Stomach (tissue), 4 donors: Measurements from ENCODE around the gene UPP2.

Experiments used
- CTCF ChIP-seq, 7 experiments: fragments of 450-650 bp in 4 of 7; fragments of 200-600 bp in 3 of 7; sonication (generic) in 3 of 7; IDR thresholded peaks; one replicate each; pipeline ENCODE4 v1.5.1; 2016 to 2019; ENCODE audit warnings: antibody characterized with exemption in 7 of 7, control low read depth in 2 of 7, mild to moderate bottlenecking in 1 of 7
- POLR2A ChIP-seq, 4 donors: fragments of 450-650 bp; IDR thresholded peaks; one replicate each; pipeline ENCODE4 v1.6.1; 2016; ENCODE audit warnings: antibody characterized with exemption in 4 of 4, control low read depth in 2 of 4, mild to moderate bottlenecking in 1 of 4, moderate library complexity in 1 of 4

GRCh38 chr2:158143703-158144360, 42.2 kb downstream of the UPP2 start:
- TF ChIP-seq POLR2A (IDR thresholded peaks at IDR 0.05) (no peak), CTCF (IDR thresholded peaks at IDR 0.05) (no peak)
